GM21529 (cell line): Measurements from ENCODE around the gene SHISAL1.
"Not testable (repeated sequence)": the region's sequence is repeated elsewhere in the genome, so short reads cannot be mapped to it uniquely, and the experiment has no call there.

Source experiments
- ATAC-seq: cut with Tn5 transposase; IDR thresholded peaks from one replicate; pipeline ENCODE4 v1.9.1; 2021; ENCODE audit not compliant: unreplicated experiment

The SHISAL1 gene

DNA sequence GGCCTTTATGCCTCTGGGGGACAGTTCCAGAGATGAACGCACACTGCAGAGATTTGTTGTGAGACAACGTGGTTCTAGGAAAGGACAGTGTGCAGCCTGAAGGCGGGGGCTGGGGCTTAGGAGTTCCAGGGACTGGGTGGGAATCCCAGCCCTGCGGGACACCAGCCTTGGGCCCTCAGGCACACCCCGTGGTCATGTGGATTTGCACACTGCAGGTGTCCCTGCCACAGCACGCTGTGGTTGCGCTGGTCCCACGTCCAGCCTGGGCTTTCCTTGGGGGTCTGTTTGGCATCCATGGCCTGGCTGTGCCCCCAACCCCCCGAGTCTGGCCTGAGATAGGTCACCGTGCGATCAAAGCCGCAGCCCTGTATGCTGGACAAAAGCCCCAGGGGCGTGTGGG lies 7.3 kb downstream of the SHISAL1 start:
- ATAC-seq, result no peak

DNA sequence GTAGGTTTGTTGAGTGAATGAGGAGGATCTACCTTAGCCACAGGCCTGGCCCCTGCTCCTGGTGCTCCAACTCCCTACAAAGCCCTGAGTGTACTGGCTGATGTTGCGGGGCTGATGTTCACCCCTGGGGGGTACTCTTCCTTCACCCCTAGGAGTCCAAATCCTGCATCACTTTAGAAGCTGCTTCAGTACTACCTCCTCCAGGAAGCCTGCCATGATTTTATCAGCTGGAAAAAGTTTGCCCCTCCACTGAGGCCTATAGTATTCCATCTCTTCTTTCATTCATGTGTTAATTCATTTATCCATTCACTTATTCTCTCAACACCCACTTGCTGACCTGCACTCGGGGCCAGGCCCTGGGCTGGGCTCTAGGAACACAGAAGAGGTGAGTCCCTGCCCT lies 7.8 kb downstream of the SHISAL1 start:
- no peak for ATAC-seq

GRCh38 chr22:44304354-44304753 lies 8.4 kb downstream of the SHISAL1 start:
- ATAC-seq, result no peak

- not testable (repeated sequence) for ATAC-seq
Measured at GRCh38 chr22:44302363-44302762, 10.4 kb downstream of the SHISAL1 start.

GRCh38 chr22:44301039-44301438 lies 11.7 kb downstream of the SHISAL1 start:
- ATAC-seq, result no peak

- ATAC-seq, result no peak
Measured at GRCh38 chr22:44299124-44299523, 13.6 kb downstream of the SHISAL1 start.

DNA sequence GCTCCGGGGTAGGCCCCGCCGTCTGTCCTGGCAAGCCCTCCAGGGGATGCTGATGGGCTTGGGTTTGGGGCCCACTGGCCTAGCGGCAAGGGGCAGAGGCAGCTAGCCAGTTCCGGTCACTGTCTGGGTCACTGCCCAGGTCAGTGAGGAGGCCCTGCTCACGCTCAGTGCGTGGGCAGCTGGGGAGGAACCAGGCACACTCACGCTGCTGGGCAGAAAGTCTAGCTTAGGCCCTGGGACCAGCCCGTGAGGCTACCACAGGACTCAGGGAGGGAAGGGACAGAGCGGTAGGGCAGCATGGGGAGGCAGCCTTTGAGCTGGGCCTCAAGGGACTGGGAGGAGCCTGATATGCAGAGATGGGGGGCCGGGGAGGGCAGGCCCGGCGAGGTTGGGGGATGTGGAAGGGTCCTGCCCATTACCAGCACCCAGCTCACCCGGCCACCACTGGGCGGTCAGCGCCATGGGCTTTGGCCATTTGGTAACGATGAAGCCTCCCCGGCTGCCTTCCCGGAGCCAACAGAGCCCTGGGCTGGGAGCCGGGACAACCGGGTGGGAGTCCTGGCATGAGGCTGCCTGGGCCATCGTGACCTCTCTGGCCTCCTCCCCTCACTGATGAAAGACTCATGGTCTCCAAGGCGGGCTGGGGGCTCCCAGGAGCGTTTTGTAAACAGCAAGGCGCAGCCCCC lies 14.2 kb downstream of the SHISAL1 start:
- ATAC-seq, result no peak

DNA sequence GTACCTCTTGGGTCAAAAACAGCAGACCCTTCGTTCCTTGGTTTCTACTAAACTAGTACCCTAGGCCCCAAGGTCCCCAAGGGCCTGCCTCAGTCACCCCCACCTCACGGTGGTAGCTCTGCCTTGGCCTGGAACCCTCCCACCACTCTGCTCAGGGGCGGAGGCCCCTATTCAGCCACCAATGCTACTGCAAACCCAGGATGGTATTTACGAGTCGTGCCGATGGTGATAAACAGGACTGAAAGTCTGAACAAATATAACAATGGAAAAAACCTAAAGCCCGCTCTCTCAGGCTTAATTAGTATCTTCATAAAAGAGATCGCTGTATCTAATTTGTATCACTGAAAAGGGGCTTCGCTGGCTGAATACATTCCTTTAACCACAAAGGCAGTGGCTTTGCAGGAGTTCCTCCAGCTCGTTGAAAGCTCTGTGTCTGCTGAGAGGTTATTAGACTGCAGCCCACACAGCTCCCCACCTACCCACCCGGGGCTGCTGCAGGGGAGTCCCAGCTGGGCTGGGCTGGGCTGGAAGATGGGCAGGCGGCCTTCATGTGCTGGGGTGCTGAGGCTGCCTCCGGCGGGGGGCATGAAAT lies 15.2 kb downstream of the SHISAL1 start:
- no peak for ATAC-seq

DNA sequence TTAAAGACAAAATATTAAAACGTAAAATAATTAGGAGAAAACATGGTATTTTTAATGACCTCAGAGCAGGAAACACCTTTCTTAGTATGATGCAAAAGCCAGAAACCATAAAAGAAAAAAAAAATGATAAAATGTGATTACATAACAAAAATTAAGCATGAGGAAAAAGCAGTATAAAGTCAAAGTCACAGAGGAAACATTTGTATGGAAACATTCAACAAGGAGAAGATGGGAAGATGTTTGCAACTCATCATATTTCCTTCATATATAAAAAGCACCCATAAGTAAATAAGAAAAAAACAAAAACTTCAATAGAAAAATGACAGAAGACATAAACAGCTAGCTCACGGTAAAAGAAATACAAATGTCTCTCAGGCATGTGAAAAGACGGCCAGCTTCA lies 17.3 kb downstream of the SHISAL1 start:
- ATAC-seq, result no peak

DNA sequence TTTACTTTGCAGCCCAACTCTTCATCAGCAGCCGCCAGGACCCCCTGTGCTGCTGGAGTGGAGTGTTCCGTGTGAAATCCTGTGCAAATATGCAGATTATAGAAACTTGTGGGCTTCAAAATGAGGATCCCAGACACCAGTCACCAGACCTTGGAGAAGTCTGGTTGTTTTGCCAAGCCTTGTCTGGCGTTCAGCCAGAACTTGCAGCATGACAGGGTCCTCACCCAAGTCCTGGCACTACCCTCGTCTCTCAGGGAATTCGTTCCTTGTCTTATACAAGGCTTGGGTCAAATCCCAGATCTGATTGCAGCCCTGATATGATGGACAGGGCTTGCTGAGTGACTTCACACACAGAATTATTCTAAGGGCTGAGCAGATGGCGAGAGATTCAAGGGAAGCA lies 18.9 kb downstream of the SHISAL1 start:
- no peak for ATAC-seq

- ATAC-seq, result no peak
Measured at GRCh38 chr22:44293034-44293433, 19.7 kb downstream of the SHISAL1 start.

GRCh38 chr22:44292521-44292920 lies 20.2 kb downstream of the SHISAL1 start:
- ATAC-seq, result no peak

DNA sequence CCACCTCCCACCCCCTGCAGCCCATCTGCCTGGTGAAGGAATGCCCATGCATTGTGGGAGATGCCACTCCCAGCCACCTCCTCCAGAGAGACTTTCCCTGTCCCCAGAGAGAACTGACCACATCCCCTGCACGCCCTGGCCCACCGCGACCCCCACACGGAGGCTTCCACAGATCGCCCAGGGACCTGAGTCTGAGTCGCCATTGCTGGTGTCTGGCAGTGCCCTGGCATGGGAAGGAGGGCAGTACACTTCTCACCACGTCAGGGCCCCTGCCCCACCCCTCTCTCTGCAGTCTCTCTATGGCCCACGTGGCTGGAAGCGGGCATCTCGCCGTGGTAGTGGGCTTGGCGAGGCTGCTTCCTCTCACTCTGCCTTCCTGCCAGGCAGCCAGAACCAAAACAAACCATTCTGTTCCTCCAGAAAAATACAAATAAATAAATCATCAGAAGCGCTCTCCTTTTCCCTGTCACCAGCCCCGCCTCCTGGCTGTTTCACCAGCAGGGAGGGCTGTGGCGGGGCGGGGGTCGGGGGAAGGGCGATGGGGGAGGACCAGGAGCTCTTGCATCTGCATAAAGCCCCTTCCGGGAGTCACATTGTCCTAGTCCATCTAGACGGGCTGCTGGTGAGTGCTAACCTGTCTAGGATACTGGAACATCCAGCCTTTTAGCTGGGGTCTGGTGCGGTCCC lies 20.9 kb downstream of the SHISAL1 start:
- no peak for ATAC-seq

GRCh38 chr22:44291265-44291664 lies 21.5 kb downstream of the SHISAL1 start:
- ATAC-seq, result no peak

- no peak for ATAC-seq
Measured at GRCh38 chr22:44289414-44290171, 23.2 kb downstream of the SHISAL1 start.

- ATAC-seq, result no peak
Measured at GRCh38 chr22:44288913-44289312, 23.8 kb downstream of the SHISAL1 start.

DNA sequence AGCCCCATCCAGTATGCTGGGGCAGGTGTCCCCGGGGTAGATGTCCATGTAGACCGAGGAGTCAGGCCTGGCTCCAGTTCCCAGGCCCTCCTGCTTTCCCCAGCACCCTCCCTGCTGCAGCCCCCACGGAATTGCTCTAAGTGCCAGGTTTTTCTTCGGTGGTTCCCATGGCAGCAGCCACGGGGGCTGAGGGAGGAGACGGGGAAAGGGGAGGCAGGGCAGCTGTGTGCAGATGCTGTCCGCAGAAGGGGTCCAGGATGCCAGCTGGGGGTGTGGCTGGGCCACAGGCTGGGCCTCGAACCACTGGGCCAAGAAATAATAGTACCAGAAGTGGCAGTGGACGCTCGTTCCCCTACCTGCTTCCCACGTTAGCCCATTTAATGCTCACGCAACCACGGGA lies 25.0 kb downstream of the SHISAL1 start:
- ATAC-seq, result no peak

- no peak for ATAC-seq
Measured at GRCh38 chr22:44287121-44287693, 25.5 kb downstream of the SHISAL1 start.

DNA sequence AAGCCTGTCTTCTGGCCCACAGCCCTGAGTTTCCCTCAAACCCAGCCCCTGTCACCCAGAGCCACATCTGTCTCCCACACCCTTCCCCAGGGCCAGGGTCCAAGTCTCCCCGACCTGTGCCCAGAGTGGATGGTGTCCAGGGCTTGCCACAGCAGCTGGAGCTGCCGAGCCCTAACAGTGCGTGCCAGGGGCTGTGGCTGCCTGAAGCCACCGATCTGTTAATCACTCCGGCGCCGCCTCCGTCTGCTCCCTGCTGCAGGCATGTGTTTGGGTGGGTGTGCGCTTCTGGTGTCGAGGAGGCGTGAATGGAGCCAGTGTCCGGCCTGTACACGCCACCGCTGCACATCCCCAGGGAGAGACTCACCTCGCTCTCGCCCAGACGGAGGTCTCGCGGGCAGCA lies 26.1 kb downstream of the SHISAL1 start:
- no peak for ATAC-seq

DNA sequence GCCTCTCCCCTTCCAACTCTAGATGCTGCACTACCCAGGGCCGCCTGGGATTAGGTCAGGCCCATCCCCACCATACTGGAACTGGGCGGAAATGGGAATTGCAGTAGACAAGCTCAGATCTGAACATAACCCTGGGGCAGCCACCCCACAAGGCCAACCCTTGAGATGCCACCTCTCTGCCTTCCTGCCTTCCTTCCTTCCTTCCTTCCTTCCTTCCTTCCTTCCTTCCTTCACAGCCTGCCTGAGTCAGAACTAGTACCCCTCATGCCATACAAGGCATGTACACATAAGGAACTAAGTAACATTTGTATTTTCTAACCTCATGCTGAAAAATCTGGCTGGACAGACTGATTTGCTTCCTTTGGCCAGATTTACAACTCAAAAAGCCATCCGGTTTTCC lies 28.0 kb downstream of the SHISAL1 start:
- no peak for ATAC-seq
